Right forelimb (tissue), 1 donor: ENCODE results near the gene ZNF277.
"Not testable (repeated sequence)": the region's sequence is repeated elsewhere in the genome, so short reads cannot be mapped to it uniquely, and the experiment has no call there.

Experiments used
- DNase-seq: peaks from one replicate; pipeline ENCODE4 v3.0.0-alpha.2; 2018

Gene ZNF277

GRCh38 chr7:112212571-112212970 is 6.1 kb downstream of the ZNF277 start:
- DNase-seq = no peak

GRCh38 chr7:112213735-112214134 is 7.2 kb downstream of the ZNF277 start:
- DNase-seq = no peak

- DNase-seq = no peak
These were observed 7.8 kb downstream of the ZNF277 start for GRCh38 chr7:112214268-112214667.

- no peak for DNase-seq
These were observed 8.4 kb downstream of the ZNF277 start for GRCh38 chr7:112214883-112215282.

- no peak for DNase-seq
These were observed 9.3 kb downstream of the ZNF277 start for GRCh38 chr7:112215787-112216186.

- DNase-seq = no peak
These were observed 14.5 kb downstream of the ZNF277 start for GRCh38 chr7:112220877-112221434.

GRCh38 chr7:112223310-112223709 is 16.8 kb downstream of the ZNF277 start:
- DNase-seq = no peak

GRCh38 chr7:112224186-112224585 is 17.7 kb downstream of the ZNF277 start:
- DNase-seq = no peak

- no peak for DNase-seq
These were observed 18.5 kb downstream of the ZNF277 start for GRCh38 chr7:112225006-112225405.

GRCh38 chr7:112226701-112227276 is 20.3 kb downstream of the ZNF277 start:
- no peak for DNase-seq

- DNase-seq = no peak
These were observed 22.1 kb downstream of the ZNF277 start for GRCh38 chr7:112228632-112229031.

- no peak for DNase-seq
These were observed 25.9 kb downstream of the ZNF277 start for GRCh38 chr7:112232212-112232978.

GRCh38 chr7:112233048-112233697 is 26.7 kb downstream of the ZNF277 start:
- no peak for DNase-seq

- no peak for DNase-seq
These were observed 27.7 kb downstream of the ZNF277 start for GRCh38 chr7:112234147-112234546.

- no peak for DNase-seq
These were observed 30.1 kb downstream of the ZNF277 start for GRCh38 chr7:112236597-112236996.

- DNase-seq = no peak
These were observed 31.8 kb downstream of the ZNF277 start for GRCh38 chr7:112238330-112238729.

- DNase-seq = no peak
These were observed 32.5 kb downstream of the ZNF277 start for GRCh38 chr7:112238852-112239610.

- DNase-seq = no peak
These were observed 42.1 kb downstream of the ZNF277 start for GRCh38 chr7:112248598-112248997.

GRCh38 chr7:112249967-112250366 is 43.5 kb downstream of the ZNF277 start:
- DNase-seq = not testable (repeated sequence)

GRCh38 chr7:112252141-112252540 is 45.6 kb downstream of the ZNF277 start:
- no peak for DNase-seq

- DNase-seq = no peak
These were observed 46.2 kb downstream of the ZNF277 start for GRCh38 chr7:112252691-112253090.

- no peak for DNase-seq
These were observed 47.7 kb downstream of the ZNF277 start for GRCh38 chr7:112254156-112254555.
